Measurements from ENCODE around the gene RSAD2. TPM values are rescaled to one million over a fixed set of nuclear protein-coding genes. Genes with fewer than 3 reads are reported as not detected.

Gene RSAD2
- total and polyA plus RNA-seq, 2 donors from 2014 or later: 4.3 to 4.5 TPM

- no peak overlapping the region for H3K27ac ChIP-seq (ENCODE audit: low read depth in 2 of 2, low read length in 2 of 2)
Observed at GRCh38 chr2:6908291-6908690, 30.7 kb downstream of the RSAD2 start.

GRCh38 chr2:6909431-6910385 lies 32.1 kb downstream of the RSAD2 start:
- no peak overlapping the region for H3K4me3 ChIP-seq (ENCODE audit: low read length in 3 of 3)
- TF ChIP-seq, protein P1, sequence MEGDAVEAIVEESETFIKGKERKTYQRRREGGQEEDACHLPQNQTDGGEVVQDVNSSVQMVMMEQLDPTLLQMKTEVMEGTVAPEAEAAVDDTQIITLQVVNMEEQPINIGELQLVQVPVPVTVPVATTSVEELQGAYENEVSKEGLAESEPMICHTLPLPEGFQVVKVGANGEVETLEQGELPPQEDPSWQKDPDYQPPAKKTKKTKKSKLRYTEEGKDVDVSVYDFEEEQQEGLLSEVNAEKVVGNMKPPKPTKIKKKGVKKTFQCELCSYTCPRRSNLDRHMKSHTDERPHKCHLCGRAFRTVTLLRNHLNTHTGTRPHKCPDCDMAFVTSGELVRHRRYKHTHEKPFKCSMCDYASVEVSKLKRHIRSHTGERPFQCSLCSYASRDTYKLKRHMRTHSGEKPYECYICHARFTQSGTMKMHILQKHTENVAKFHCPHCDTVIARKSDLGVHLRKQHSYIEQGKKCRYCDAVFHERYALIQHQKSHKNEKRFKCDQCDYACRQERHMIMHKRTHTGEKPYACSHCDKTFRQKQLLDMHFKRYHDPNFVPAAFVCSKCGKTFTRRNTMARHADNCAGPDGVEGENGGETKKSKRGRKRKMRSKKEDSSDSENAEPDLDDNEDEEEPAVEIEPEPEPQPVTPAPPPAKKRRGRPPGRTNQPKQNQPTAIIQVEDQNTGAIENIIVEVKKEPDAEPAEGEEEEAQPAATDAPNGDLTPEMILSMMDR (IDR thresholded peaks at IDR 0.05; ENCODE audit: borderline replicate concordance, extremely low read depth, insufficient read depth): no peak
- DNase-seq (no peak), FAIRE-seq (no peak)
- no peaks in the 10 kb centered on the region for H3K4me1 ChIP-seq (ENCODE audit: control insufficient read depth in 2 of 3, insufficient read depth in 2 of 3, low read depth in 1 of 3, low read length in 3 of 3)
- H3K27ac ChIP-seq (ENCODE audit: low read depth in 2 of 2, low read length in 2 of 2): no peak overlapping the region
- H3K27me3 ChIP-seq (ENCODE audit: control insufficient read depth, insufficient read depth, low read length): no peaks in the 10 kb centered on the region
- H3K36me3 ChIP-seq (ENCODE audit: control insufficient read depth in 2 of 3, insufficient read depth in 3 of 3, low read length in 3 of 3): no peaks in the 10 kb centered on the region
- intact Hi-C loops (cut with DNase I): no loop called here
- no peak overlapping the region for H3K9ac ChIP-seq (ENCODE audit: low read length in 3 of 3)
- no peaks in the 10 kb centered on the region for H3K9me3 ChIP-seq (ENCODE audit: control insufficient read depth in 2 of 3, insufficient read depth in 1 of 3, low read length in 3 of 3)

More at GRCh38 chr2:6908291-6908690, 30.7 kb downstream of the RSAD2 start:
- Histone ChIP-seq H3K27me3 (ENCODE audit: control insufficient read depth, insufficient read depth, low read length) (no peaks in the 10 kb centered on the region), H3K4me3 (ENCODE audit: low read length in 3 of 3) (no peak overlapping the region), H3K9me3 (ENCODE audit: control insufficient read depth in 2 of 3, insufficient read depth in 1 of 3, low read length in 3 of 3) (no peaks in the 10 kb centered on the region), H3K4me1 (ENCODE audit: control insufficient read depth in 2 of 3, insufficient read depth in 2 of 3, low read depth in 1 of 3, low read length in 3 of 3) (no peaks in the 10 kb centered on the region), H3K36me3 (ENCODE audit: control insufficient read depth in 2 of 3, insufficient read depth in 3 of 3, low read length in 3 of 3) (no peaks in the 10 kb centered on the region), H3K9ac (ENCODE audit: low read length in 3 of 3) (no peak overlapping the region)
- DNase-seq (no peak), FAIRE-seq (no peak)
- intact Hi-C loops (cut with DNase I): no loop called here
- TF ChIP-seq, protein P1 (IDR thresholded peaks at IDR 0.05; ENCODE audit: borderline replicate concordance, extremely low read depth, insufficient read depth): no peak

- Histone ChIP-seq H3K4me1 (ENCODE audit: control insufficient read depth in 2 of 3, insufficient read depth in 2 of 3, low read depth in 1 of 3, low read length in 3 of 3) (peaks cover 0 to under 1% (median 0%) of the 10 kb centered on the region in 3 donors), H3K9me3 (ENCODE audit: control insufficient read depth in 2 of 3, insufficient read depth in 1 of 3, low read length in 3 of 3) (no peaks in the 10 kb centered on the region), H3K9ac (ENCODE audit: low read length in 3 of 3) (no peak overlapping the region), H3K4me3 (ENCODE audit: low read length in 3 of 3) (no peak overlapping the region), H3K27ac (ENCODE audit: low read depth in 2 of 2, low read length in 2 of 2) (no peak overlapping the region), H3K36me3 (ENCODE audit: control insufficient read depth in 2 of 3, insufficient read depth in 3 of 3, low read length in 3 of 3) (no peaks in the 10 kb centered on the region), H3K27me3 (ENCODE audit: control insufficient read depth, insufficient read depth, low read length) (no peaks in the 10 kb centered on the region)
- TF ChIP-seq, protein P1 (IDR thresholded peaks at IDR 0.05; ENCODE audit: borderline replicate concordance, extremely low read depth, insufficient read depth): no peak
- no peak for DNase-seq
- no peak for FAIRE-seq
- intact Hi-C loops (cut with DNase I): no loop called here
Observed at GRCh38 chr2:6911721-6912120, 34.1 kb downstream of the RSAD2 start.

Measured in kidney (tissue), 14 donors.